SHP77 (cell line): ENCODE data around the gene NAV2.

Experiments
- DNase-seq, 2 experiments: peaks; one replicate each; lab custom pipeline; 2025; lab: John Stamatoyannopoulos, UW

The NAV2 gene

DNA sequence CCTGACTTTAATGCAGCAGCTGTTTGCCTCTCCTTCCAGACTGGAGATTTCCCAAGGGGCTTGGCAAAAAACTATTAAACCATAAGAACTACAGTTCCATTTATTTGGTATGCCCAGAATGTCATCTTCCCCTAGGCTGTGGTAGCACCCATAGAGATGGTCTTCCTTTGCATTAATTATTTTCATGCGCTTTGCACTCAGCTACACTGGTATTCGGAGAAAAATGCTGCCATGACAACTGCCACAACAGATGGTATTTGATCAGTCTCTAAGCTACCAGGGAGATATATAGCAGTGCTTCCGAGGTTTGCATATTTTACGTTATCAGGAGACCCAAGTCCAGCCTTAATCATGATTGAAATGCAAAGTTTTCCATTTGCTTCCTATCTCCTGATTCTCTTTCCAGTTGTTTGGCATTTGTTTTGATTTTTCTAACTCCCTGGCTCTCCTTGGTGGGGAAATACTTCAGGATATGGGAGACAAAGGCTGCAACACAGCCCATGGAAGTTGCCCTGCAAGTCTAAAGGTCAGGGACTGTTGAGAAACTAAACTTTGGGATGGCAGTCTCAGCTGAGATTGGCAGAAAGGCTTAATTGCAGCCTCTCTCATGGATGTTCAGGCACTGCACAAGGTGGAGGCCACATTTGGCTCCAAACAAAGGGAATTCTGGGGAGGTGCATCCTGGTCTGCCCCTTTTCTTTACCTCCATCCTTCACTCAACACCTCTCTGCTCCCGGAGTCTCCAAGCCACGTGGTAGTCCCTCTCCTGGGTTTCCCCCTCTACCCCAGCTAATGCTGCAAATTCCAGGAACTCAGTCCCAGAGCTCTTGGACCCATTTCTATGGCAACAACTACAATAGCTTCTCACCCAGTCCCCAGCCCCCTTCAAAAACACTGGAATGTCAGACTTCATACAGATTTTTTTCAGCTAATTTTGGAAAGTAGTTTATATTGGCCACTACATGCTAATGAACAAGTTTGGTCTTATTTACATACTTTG lies 151.8 kb downstream of the NAV2 start:
- no peak for DNase-seq

DNA sequence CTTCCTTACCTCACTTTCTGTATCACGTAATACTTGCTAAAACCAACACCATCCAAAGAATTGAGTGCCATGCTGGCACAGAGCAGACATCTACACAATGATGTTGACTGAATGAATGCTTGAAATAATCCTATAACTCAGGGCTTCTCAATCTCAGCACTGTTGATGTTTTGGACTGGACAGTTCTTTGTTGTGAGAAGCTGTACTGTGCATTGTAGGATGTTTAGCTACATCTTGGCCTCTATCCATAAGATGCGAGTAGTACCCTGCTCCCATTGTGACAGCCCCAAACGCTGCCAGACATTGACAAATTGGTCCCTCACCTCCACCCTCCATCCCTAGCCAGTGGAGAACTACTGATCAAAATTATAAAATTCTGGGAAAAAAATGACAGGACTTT lies 153.4 kb downstream of the NAV2 start:
- no peak for DNase-seq

GRCh38 chr11:19866521-19866920 lies 153.9 kb downstream of the NAV2 start:
- no peak for DNase-seq

DNA sequence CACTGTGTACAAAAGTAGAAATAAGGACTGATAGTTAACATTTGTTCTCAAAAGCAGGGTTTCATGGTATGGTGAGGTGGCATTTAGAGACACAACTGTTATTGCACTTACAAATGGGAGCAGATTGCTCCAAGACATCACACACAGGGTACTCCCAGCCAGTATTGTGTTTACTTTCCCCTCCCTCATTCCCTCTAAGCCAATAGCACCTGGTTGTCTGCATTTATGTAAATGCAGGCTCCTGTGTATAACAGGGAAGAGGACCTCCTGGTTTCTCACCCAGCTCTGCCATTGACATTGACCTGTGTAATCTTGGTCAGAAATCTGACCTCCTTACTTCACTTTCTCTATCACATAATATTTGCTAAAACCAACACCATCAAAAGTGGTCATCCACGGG lies 154.4 kb downstream of the NAV2 start:
- no peak for DNase-seq

GRCh38 chr11:19868281-19868821 lies 155.7 kb downstream of the NAV2 start:
- DNase-seq, result no peak

DNA sequence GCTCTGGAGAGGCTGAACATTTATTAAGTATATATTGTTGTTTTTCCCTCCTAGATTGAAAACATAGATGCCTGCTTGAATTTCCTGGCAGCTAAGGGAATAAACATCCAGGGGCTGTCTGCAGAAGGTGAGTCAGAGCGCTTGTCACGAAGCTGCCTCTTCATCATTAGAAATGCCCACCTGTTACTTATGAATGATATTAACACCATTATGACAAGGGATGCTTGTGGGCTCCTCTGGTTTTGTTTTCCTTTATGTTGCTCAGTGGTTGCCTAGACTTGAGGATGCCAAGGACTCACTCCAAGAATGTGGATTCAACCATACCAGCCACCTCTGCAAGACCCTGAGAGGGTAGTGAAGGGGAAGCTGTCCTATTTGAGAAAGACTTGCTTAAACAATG lies 156.2 kb downstream of the NAV2 start:
- no peak for DNase-seq

DNA sequence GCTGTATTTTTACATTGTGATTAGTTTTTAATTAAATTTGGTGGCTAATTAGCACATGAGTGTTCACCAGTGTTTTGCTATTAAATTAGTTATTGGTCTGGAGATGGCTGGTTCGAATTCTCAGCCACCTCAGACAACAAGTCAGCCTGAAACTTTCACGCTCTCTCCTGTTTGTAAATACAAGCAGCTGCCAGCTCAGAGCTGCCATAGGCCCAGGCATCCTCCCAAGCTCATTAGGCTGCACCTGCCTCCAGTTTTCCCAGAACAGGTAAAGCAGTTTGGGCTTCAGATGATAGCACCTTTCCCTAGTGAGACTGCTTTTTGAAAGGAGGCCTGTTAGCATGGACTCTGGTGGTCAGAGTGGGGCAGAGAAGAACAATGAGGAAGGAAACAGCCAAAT lies 156.8 kb downstream of the NAV2 start:
- DNase-seq, result no peak

GRCh38 chr11:19869946-19870589 lies 157.4 kb downstream of the NAV2 start:
- no peak for DNase-seq

DNA sequence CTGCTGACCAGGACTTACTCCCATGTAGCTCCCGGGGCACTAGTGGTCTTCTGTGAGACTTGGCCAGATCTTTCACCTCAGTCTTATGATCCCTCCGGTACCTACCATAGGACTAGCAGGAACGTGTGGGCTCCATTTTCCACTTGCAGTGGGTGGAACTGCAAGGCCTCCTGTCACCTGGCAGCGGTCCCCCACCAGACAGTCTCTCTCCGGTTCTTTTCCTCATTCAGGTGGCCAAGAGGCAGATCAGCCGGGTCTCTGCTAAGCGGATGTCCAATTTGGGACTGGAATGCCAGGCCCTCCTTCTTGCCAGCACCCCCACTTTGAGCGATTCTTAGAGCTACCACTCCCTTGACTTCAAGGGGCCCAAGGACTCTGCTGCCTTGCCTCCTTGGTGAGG lies 158.9 kb downstream of the NAV2 start:
- DNase-seq, result no peak

DNA sequence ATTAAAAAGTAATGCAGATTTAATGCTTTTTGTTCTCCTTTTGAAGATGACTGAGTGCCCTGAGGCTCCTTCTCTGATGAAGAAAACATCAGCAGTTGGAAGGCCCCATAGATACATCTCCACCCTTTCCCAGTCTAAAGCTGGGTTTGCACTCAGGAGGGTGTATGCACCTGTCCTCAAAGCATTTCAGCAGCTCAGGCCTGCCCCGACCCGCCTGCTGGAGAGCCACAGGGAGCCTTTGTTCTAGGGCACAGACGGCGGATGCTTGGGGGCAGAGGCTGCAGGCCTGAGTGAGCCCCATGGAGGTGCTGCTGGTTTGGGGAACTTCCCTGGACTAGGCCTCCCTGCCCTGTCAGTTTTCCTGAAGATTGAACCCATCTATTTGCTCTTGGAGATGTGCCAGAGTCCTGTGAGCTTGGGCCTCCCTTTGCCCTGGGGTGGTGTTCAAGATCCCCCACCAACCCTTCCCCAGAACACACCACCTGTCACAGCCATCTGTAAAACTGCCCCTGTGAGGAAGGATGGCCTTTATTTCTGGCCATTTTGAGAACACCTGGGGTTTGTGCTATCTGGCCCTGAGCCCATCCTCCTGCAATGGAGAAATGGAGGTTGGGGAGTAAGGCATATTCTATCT lies 160.0 kb downstream of the NAV2 start:
- peak in 1 of 2 experiments; percentile 17 for DNase-seq

GRCh38 chr11:19873730-19874129 lies 161.1 kb downstream of the NAV2 start:
- DNase-seq, result no peak

- no peak for DNase-seq
Measured at GRCh38 chr11:19874266-19874665, 161.6 kb downstream of the NAV2 start.

- DNase-seq, result no peak
Measured at GRCh38 chr11:19876750-19877149, 164.1 kb downstream of the NAV2 start.

- DNase-seq, result no peak
Measured at GRCh38 chr11:19878520-19878919, 165.9 kb downstream of the NAV2 start.

- DNase-seq, result no peak
Measured at GRCh38 chr11:19879307-19880087, 166.9 kb downstream of the NAV2 start.

DNA sequence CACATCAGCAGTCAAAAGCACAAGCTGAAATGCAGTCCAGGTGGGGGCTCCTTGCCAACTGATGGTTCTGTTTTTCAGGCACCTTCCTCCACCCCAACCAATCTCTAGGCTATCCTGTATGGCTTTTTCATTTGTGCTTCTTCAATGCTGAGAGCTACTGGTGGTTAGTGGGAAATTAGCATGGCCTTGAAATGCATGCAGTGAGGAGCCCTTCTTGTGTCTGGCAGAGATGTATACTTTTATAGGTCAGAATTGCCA lies 167.4 kb downstream of the NAV2 start:
- DNase-seq, result no peak

GRCh38 chr11:19881177-19881576 lies 168.5 kb downstream of the NAV2 start:
- DNase-seq, result no peak

DNA sequence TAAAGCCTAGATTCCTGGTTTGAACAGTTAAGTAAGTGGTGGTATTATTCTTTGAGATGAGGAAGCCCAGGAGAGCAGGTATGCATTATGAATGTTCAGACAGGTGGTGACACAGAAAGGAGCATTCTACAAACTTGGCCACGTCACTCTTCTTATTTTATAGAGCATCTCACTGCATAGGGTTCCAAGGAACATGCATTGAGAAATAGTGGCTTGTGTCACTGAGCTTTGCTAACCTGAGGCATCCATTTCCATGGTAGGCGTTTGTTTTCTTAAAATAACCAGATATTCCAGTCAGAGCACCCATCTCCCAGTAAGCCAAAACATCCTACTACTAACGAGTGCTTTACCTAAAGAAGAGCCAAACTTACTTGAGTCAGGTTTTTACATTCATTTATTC lies 169.7 kb downstream of the NAV2 start:
- no peak for DNase-seq

DNA sequence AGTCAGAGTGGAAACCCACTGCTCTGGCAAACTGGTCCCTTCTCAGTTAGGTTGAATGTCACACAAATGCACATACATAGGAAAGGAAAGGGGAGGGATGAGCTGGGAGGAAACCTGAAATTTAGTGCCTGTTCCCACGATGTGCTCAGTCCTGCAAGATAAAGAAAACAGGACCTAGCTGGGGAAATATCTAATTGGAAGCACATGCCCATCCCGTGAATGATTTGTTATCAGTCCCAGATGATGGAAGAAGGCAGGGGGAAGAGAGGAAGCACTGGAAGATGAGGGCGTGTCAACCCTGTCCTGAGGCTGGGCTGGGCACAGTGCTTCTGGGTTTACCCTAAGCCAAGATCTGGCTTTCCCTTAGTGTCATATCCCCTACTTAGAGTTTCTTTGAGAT lies 173.9 kb downstream of the NAV2 start:
- no peak for DNase-seq

GRCh38 chr11:19887842-19888241 lies 175.2 kb downstream of the NAV2 start:
- DNase-seq, result no peak

GRCh38 chr11:19889531-19889930 lies 176.9 kb downstream of the NAV2 start:
- DNase-seq, result no peak

DNA sequence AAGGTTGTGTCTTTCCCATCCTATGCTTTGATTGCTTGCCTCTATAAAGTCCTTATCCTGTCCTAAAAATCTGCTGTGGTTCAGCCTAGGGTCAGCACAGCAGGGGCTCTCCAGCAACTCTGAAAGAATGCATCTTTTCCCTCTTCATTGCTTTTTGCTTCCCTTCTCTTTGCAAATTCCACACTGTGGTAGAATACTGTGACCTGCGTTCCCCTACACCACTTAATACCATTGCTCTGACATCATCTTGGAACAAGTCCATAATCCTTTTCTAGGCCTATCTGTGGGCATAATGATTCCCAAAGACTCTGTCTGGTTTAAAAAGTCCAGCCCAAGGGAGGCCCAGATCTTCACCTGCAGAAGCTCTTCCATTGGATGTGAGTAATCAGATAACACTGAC lies 177.7 kb downstream of the NAV2 start:
- DNase-seq, result no peak
